GF-D8 (cell line): ENCODE results near the gene MSGN1.
A peak's percentile ranks its signal among the peaks of the same experiment; 100 is the strongest.

Experiments used
- DNase-seq: peaks from one replicate; lab custom pipeline; 2025; lab: John Stamatoyannopoulos, UW

MSGN1 gene

GRCh38 chr2:17816396-17817245 is at the start of gene MSGN1:
Gene MSGN1 (plus strand): TSS chr2:17816460. CDS start chr2:17816519, 59 bp downstream.
- DNase-seq = no peak

GRCh38 chr2:17768894-17769293 is 47.4 kb upstream of the MSGN1 start:
- DNase-seq = no peak

GRCh38 chr2:17771956-17772355 is 44.3 kb upstream of the MSGN1 start:
- DNase-seq = no peak

- DNase-seq = no peak
These were observed 43.7 kb upstream of the MSGN1 start for GRCh38 chr2:17772532-17772931.

GRCh38 chr2:17780546-17780945 is 35.7 kb upstream of the MSGN1 start:
- DNase-seq = no peak

- no peak for DNase-seq
These were observed 34.8 kb upstream of the MSGN1 start for GRCh38 chr2:17781482-17781881.

GRCh38 chr2:17786727-17787126 is 29.5 kb upstream of the MSGN1 start:
- no peak for DNase-seq

- no peak for DNase-seq
These were observed 27.5 kb upstream of the MSGN1 start for GRCh38 chr2:17788773-17789172.

- DNase-seq = no peak
These were observed 25.7 kb upstream of the MSGN1 start for GRCh38 chr2:17790536-17790935.

- DNase-seq = no peak
These were observed 25.0 kb upstream of the MSGN1 start for GRCh38 chr2:17791121-17791816.

- no peak for DNase-seq
These were observed 24.5 kb upstream of the MSGN1 start for GRCh38 chr2:17791817-17792130.

GRCh38 chr2:17792515-17792914 is 23.7 kb upstream of the MSGN1 start:
- no peak for DNase-seq

GRCh38 chr2:17793296-17793695 is 23.0 kb upstream of the MSGN1 start:
- no peak for DNase-seq

GRCh38 chr2:17793803-17794354 is 22.4 kb upstream of the MSGN1 start:
- DNase-seq = no peak

- no peak for DNase-seq
These were observed 21.0 kb upstream of the MSGN1 start for GRCh38 chr2:17795309-17795708.

- no peak for DNase-seq
These were observed 17.9 kb upstream of the MSGN1 start for GRCh38 chr2:17798338-17798737.

- no peak for DNase-seq
These were observed 16.7 kb upstream of the MSGN1 start for GRCh38 chr2:17799301-17800120.

- DNase-seq = no peak
These were observed 16.0 kb upstream of the MSGN1 start for GRCh38 chr2:17800219-17800618.

- no peak for DNase-seq
These were observed 15.4 kb upstream of the MSGN1 start for GRCh38 chr2:17800693-17801458.

- no peak for DNase-seq
These were observed 12.8 kb upstream of the MSGN1 start for GRCh38 chr2:17803497-17803896.

- peak; percentile 23 for DNase-seq
These were observed 11.9 kb upstream of the MSGN1 start for GRCh38 chr2:17804358-17804757.

- DNase-seq = no peak
These were observed 11.1 kb upstream of the MSGN1 start for GRCh38 chr2:17805166-17805565.
